ENCODE results near the gene PRDM15.

PRDM15 gene

DNA sequence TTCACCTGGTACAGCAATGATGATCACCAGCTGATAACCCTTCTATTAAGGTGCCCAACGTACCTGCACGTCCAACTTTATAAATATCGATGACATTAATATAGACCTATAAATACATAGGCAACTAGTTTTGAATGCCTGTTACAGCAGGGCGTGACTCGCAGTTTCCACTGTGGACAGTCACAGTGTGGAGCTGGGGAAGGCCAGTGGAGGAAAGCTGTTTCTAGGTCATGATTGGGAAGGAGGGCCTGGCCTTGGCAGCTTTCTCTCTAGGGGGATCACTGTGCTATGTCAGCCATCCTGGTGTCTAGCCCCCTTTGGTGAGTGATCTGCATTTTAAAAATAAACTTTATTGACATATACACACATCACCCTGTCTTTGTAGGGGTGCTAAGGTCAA is 4.4 kb upstream of the PRDM15 start:
- DNase-seq = no peak

DNA sequence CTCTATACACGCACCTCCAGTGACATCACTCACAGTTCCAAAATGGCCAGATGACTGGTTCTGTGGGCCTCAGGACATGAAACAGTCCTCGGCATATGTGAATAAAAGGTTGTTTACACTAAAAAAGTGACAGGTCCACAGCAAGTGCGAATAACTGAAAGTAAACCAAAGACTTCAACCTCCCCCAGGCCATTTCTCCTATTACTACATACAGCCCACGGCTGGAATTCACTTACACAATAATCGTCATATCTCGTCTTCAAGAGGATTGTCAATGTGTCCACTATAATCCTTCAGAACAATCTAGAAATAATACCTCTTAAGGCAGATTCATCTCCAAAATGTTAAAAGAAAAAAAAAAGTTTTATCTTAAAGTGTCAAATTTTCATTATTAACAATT is 1.9 kb upstream of the PRDM15 start:
- no peak for DNase-seq

DNA sequence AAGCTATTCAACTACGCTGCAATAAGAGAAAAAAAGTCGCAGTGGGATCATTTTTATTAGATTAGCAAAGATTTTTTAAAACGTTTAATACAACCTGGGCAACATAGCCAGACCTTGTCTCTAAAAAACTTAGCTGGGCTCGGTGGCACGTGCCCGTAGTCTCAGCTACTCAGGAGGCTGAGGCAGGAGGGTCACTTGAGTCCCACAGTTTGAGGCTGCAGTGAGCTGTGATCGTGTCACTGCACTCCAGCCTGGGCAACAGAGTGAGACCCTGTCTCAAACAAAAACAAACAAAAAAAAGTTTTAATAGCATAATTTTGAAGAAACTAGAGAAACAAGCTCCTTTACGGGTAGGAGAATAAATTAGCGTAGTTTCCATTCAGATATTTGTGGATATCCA is 1.0 kb upstream of the PRDM15 start:
- no peak for DNase-seq

DNA sequence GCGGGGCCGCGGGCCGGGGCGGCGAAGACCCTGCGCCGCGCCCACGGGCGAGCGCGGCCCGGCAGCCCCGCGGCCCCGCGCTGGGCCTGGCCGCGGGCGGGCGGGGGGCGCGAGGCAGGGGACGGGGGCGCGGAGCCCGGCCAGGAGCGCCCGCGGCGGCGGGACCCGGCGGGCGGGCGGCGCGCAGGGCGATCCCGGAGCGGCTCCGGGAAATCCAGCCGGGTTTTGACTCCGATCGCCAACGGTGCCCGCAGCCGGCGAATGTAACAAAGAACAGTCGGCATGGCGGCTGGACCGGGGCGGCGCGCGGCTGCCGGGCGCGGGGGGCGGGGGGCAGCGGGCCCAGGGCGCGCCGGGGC is 334 bp downstream of the PRDM15 start:
- DNase-seq = peak; percentile 90

DNA sequence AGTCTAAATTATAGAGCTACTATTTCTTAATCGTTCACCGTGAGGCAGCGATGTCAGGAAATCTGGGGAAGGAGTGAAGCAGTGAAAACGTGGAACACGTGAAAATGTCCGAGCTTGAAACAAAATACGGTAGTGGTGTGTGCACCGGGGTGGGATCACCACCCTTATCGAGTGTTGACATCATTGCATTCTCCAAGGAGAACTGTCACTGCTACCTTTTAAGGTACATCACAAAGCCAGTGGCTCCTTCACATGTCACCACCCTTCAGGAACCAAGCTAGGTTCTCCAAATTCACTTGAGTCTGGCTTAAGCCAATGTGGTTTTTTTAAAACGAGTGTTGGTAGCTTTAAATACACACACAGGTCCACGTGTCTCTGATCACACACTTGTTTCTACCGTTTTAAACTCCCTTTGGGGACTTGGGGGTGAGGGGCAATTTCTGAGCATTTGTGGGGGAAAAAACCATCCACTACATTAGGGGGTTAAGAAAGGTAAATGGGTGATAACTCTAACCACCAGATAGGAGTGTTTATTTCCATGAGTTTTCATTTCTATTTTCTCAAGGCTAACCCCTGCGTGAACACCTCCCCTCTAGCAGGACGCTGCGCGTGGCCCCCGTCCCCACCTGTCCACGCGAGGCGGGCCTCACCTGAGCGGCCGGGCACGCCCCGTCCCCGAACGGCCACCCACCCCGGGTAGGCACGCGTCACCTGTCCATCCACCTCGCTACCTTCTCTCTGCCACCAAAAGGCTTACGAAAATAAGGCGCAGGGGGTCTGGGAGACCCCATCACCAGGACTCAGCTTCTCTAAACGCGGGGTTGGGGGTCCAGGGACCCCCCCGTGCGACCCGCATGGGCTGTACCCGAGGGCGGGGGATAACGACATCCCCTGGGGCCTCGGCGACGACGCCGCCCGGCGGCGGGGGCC is 978 bp downstream of the PRDM15 start:
- DNase-seq = peak; percentile 82

DNA sequence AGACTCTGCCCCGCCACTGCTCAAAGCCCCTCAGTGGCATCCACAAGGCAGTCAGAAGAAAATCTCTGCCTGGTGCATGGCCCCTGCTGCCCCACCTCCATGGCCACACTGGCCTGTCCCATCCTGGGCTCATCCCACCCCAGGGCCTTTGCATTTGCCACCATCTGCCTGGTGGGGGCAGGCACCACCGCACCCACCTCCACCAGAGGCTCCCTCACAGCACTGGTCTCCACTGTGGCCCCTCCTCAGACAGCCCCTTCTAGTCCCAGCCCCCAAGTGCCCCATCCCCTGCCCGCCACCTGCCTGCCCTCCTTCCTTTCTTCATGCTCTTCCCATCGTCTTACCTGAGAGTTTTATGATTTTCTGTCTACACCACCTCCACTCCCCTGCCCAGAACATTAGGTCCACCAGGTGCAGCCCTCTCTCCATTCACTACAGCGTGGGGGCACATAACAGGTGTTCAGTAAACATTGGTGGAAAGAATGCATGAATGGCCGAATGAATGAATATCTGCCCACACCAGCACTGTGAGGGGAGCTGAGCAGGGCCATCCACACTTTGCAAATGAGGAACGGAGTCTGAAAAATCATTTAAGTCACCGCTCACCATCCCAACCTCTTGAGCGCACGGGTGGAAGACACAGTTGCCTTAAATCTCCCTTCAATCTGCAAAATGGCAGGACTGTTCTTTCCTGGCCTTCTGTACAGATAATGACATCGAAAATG is 2.1 kb downstream of the PRDM15 start:
- DNase-seq = no peak

DNA sequence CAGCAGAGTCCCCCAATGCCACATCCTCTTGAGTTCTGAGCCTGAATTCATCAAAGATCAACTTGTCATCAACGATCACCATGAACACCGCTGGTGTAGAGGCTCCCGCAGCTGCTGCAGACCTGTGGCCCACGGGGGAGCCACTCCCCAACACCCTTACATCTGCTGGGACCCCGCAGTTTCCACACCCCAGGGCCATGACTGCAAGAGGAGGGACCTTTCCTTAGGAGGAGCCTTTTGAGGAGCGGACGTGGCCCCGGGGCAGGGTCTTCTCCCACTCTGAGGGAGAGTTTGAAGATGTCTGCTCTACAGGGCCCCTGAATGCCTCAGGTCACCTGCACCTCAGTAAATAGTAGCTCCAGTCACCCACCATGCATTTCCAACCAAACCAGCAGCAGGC is 2.7 kb downstream of the PRDM15 start:
- DNase-seq = no peak

DNA sequence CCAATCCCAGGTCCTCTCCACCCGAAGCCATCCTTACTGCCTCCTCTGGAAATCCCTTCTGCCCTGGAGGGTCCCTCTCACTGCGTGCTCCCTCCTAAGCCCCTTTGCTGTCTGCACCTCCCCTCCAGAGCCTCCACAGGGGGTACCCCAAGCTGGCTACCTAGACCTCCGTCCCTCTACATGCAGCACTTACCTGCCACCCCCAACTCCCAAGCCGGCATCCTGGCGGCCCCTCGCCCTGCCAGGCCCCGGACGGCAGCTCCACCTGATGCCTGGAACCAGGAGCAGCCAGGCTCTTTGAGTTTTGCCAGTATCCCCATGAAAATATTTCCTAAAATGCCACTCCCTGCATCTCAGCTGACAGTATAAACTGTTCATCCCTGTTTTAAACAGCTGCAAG is 4.1 kb downstream of the PRDM15 start:
- no peak for DNase-seq

DNA sequence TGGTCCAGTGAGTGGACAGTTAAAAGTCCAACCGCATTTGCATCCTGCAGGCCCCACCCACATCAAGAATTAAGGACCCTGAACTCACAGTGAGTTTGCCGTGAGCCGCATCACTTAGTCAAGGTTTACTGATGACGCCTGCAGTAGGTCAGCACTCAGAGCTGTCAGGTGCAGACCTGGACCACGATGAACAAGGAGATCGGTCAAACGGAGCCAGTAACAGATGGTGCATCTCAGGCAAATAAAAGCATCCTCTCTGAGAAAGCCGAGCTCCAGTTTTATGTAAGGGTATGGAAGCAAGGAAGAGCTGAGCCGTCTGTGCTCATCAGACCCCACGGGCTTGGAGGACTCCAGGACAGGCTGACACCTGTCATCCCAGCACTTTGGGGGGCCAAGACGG is 4.5 kb downstream of the PRDM15 start:
- DNase-seq = no peak

DNA sequence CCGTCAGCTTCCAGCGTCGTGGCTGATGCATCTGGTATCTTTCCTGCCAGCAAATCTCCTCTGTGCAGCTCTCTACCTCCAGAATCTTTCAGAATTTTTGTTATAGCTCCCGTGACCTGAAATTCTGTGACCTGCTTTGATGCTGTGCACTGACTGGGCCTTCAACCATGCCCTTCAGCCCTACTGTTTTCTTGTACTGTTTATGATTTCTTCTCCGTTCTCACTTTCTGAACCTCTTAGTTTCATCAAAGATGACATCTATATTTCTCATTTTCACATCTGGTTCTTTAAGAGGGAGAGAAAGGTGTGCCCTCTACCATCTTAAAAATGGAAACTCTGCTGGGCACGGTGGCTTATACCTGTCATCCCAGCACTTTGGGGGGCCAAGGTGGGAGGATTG is 5.7 kb downstream of the PRDM15 start:
- no peak for DNase-seq

DNA sequence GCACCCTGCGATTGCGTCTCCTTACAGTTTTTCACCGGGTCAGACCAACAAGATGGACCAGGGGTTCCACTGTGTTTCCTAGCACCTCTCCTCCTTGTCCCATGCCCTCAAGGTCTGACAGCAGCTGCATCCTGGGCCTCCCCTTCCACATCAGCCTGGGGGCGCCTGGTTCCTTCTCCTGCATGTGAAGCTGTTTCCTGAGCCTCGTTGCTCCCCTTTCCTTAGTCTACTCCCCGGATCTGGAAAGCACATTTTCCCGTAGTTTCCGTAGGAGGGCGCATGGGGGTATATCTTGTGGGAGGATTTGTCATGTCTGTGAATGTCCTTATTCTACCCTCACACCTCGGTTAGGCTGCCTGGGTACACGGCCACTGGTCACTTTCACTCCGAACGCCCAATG is 6.1 kb downstream of the PRDM15 start:
- no peak for DNase-seq

DNA sequence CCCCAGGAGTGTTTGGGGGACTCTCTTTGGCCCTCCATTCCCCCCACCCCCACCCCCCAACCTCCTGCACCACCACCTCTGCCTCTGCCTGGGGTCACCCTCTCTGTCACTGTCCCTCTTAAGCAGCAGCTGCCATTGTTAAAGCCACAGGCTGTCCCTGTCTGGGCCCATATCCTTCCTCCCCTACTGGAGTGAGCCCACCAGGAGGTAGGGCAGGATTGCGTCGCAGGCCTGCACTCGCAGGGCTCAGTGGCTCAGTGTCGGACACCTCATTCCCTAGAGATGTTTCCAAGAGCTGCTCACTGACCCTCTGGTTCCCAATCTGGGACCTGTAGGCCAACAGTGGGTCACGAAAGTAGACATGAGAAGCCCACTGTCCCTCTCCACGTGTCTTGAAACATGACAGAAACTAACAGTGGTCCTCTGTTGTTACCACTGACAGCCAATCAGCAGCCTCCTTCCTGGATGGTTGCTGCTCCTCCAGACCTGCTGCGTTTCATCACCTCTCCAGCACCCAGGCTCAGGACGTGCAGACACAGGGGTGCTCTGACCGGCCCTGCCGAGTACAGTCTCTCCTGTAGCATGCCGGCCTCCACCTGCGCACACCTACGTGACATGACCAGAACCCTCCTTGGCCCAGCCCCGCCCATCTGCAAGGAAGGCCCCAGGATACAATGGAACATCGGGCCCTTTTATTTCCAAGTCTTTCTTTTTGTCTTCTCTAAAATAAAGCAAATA is 7.7 kb downstream of the PRDM15 start:
- DNase-seq = no peak

DNA sequence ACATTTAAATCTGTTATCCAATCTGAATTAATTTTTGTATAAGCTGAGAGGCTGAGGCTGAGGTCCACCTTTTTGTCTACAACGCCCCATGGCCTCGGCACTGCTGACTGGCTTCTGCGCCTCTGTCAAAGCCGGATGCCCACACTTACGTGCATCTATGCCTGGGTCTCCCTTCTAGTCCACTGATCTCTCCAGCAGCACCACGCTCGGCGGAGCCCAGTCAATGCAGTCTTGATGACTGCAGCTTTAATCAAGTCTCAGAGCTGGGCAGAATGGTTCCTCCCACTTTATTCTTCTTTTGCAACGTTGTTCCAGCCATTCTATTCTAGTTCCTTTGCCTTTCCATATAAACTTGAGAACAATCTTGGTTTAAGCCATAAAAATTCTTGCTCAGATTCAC is 9.4 kb downstream of the PRDM15 start:
- no peak for DNase-seq

DNA sequence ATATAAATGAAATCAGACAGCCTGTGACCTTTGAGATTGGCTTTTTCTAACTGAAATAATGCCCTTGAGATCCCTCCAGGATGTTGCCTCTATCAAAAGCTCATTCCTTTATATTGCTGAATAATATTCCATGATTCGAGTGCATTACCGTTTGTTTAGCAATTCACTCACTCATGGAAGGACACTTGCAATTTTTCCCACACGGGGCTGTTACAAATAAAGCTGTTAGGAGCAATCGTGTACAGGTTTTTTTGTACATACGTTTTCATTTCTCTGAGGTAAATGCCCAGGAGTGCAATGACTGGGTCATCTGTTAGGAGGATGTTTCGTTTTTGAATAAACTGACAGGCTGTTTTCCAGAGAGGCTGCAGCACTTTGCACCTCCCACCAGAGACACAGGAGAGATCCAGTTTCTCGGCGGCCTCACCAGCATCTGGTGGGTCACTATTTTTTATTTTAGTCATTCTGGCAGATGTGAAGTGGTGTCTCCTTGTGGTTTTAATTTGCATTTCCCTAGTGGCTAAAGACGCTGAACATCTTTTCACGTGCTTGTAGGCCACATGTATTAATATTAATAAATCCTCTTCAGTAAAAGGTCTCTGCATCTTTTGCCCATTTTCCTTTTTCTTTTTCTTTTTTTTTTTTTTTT is 11.0 kb downstream of the PRDM15 start:
- no peak for DNase-seq

DNA sequence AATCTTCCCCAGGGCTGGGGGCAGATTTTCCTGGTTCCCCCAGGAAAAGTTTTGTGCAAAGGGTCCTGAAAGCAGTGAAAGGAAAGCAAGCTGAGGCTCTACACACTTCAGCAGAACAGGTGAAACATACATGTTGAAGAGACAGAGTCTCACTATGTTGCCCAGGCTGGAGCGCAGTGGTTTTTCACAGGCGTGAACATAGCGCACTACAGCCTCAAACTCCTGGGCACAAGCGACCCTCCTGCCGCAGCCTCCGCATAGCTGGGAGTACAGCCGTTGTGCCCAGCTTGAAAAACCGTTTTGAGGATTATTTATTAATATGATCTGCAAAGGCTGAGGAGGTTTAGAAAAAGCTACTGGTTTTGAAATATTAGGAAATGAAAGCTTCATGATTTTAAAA is 11.8 kb downstream of the PRDM15 start:
- no peak for DNase-seq

DNA sequence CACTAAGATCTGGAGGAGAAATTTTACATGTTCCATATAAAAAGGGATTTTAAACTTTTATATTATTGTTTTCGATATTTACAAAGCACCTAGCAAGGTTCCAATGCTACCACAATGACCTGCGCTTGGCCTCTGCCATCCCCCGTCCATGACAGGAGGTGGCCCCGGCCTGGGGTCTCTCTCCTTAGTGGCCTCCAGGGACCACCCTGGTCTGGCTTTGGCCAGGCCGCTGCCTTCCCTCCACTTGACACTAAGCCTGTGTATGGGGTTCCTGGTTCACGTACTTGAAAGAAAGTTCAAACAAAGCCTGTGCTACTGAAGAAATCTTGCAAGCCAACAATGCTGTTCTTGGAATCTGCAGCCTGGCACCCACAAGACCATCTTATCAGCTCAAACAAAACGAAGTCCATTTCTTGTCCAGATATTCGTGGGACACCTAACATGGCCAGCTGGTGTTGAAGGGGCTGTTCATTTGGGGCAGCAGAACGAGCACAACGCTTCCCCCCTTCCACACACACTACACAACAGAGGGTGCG is 12.8 kb downstream of the PRDM15 start:
- DNase-seq = no peak

DNA sequence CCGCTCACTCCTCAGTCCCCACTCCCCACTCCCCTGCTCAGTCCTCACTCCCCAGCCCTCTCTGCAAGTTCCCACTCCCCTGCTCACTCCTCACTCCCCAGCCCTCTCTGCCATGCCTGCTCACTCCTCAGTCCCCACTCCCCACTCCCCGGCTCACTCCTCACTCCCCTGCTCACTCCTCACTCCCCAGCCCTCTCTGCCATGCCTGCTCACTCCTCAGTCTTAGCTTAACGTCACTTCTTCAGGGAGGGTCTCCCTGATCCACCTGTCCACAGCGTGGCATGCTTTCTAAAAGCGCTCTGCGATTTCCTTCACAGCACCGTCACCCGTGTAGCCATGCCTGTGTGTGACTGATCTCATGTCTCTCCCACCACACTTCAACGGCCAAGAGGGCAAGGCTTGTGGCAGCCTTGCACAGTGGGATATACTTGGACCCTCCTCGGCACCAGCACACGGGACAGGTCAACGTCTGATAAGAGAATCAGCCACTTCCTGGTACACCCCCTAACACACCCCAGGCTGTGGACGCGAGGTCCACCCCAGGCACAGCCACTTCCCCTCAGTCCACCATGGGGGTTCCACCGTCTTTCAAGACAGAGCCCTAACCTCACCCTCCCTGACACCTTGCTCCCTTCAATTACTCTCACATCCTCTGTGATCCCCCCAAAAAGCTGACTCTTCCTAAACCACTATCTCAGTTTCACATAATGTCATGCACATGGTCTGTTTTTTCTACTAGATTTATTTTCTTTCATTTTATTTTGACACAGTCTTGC is 14.0 kb downstream of the PRDM15 start:
- DNase-seq = peak; percentile 31

DNA sequence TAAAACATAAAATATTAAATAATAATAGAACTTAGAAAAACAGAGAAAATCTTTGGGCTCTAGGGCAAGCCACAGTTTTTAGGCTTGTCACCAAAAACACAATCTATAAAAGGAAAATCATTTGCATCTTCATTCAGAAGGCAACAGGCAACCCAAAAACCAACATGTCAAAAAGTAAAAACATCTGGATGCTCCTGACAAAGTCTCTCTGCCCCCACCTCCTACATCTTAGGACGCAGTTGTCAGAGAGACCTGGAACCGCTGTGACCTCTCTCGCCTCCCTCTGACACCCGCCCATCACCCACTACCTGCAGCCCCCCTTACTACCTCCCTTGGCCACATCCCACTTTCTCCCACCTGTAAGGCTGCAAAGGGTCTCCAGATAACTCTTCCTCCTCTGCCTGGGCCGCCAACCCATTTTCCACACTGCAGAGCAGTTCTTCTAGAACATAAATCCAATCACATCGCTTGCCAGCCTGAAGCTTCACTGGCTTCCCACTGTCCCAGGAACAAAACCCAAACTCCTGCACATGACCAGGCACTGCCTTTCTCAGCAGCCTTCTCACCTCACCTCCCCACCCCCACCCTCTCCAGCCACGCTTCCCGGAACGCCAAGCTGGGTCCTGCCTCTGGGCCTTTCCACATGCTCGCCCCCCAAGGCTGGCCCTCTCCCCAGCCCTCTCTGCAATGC is 14.7 kb downstream of the PRDM15 start:
- DNase-seq = no peak

DNA sequence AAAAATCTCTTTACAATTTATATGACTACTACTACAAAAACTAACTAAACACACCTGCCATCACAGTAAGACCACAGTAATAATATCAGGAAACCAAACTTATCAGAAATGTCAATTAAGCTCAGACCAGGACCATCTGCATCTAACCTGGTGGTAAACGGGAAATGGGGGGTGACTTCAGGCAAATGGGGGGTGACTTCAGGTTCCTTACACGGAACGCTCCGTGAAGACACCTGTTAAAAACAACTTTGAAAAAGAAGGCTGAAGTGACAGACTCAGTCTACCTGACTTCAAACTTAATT is 15.8 kb downstream of the PRDM15 start:
- DNase-seq = no peak

DNA sequence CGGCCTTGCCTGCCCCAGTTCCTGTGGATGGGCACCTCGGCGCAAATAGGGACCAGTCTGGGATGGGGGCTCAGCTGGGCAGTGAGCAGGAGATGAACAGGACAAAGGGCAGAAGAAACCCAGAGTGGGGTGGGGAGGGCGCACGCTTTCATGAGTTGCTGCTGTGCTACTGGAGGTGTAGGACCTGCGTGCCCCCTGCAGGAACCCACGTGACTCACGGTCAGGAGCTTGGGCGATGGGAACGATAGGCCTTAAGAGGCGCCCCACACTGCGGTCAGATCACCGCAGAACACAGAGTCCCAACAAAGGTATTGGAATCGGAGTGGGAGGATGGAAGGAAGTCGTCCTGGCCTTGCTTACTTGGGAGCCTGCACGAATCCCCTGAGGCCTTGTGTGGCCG is 17.2 kb downstream of the PRDM15 start:
- DNase-seq = no peak

DNA sequence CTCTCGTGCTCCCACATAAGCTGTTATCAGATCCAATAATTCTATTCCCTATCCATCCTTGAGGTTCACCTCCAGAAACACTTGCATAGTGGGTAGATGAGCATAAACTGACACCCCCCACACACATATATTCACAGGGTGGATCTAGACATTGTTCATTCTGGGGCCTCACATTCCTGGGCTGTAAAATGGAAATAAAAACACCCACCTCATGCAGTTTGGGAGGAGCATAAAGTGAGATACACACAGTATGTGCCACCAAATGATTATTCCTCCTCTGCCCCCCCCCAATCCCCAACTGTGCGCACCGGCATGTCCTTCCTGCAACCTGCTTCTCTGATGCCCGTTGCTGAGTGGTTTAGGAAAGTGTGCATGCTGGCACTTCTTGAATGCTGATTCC is 17.9 kb downstream of the PRDM15 start:
- DNase-seq = no peak
